SK-N-SH (cell line): ENCODE data around the gene ST6GALNAC3.

Source experiments
- CTCF ChIP-seq: fragments of 200-600 bp; sonication (generic); IDR thresholded peaks from 2 replicates; pipeline ENCODE4 v1.6.1; 2017; ENCODE audit warnings: antibody characterized with exemption, mild to moderate bottlenecking, moderate library complexity
- EZH2phosphoT487 ChIP-seq: fragments of 200-600 bp; sonication (generic); IDR thresholded peaks from 2 replicates; pipeline ENCODE4 v1.6.1; 2017; ENCODE audit warnings: low read depth, mixed run types, mild to moderate bottlenecking, antibody characterized with exemption, moderate library complexity, borderline replicate concordance
- MAX ChIP-seq: IDR thresholded peaks from 2 replicates; pipeline ENCODE4 v1.4.0; 2012; ENCODE audit warnings: low read depth
- MXI1 ChIP-seq: IDR thresholded peaks from 2 replicates; pipeline ENCODE4 v1.6.1; 2012; ENCODE audit warnings: mild to moderate bottlenecking, low read depth, low read length, improper control_type of control experiment
- NFIC ChIP-seq: IDR thresholded peaks from 2 replicates; pipeline ENCODE4 v1.4.0; 2012; ENCODE audit warnings: borderline replicate concordance
- RAD21 ChIP-seq: IDR thresholded peaks from 2 replicates; pipeline ENCODE4 v1.6.1; 2012; ENCODE audit warnings: mild to moderate bottlenecking, low read length
- REST ChIP-seq: IDR thresholded peaks from 2 replicates; pipeline ENCODE4 v1.6.1; 2012; ENCODE audit warnings: mild to moderate bottlenecking, low read depth, low read length, moderate library complexity
- RFX5 ChIP-seq: IDR thresholded peaks from 2 replicates; pipeline ENCODE4 v1.6.1; 2012; ENCODE audit warnings: mild to moderate bottlenecking, improper control_type of control experiment, low read length
- SIN3A ChIP-seq: IDR thresholded peaks from 2 replicates; pipeline ENCODE4 v1.6.1; 2012; ENCODE audit warnings: low read depth, mild to moderate bottlenecking, low read length, moderate library complexity, borderline replicate concordance
- TCF12 ChIP-seq: IDR thresholded peaks from 2 replicates; pipeline ENCODE4 v1.4.0; 2012
- TEAD4 ChIP-seq: IDR thresholded peaks from 2 replicates; pipeline ENCODE4 v1.4.0; 2012; ENCODE audit warnings: mild to moderate bottlenecking, borderline replicate concordance; ENCODE audit not compliant: insufficient read depth

GRCh38 chr1:76106719-76107235, 32.2 kb downstream of the ST6GALNAC3 start:
- TF ChIP-seq CTCF (no peak), EZH2phosphoT487 (no peak), RAD21 (no peak), MXI1 (no peak), REST (no peak), RFX5 (no peak), MAX (no peak), SIN3A (no peak), NFIC (no peak), TEAD4 (no peak), TCF12 (no peak)
